K562 (cell line): ENCODE measurements around the gene C8A. TPM values are rescaled to one million over a fixed set of nuclear protein-coding genes. Genes with fewer than 3 reads are reported as not detected.

Source experiments
- ATAC-seq: fragments of 200-7000 bp; cut with Tn5 transposase; 3 replicates; pipeline ENCODE4 v1.9.1; 2020; ENCODE audit warnings: moderate library complexity
- BruUV-seq: library from RNA; stranded (reverse); fragments of 400-500 nt; replicated peaks from 2 replicates; lab custom pipeline; 2021; lab: Mats Ljungman, UMichigan
- CTCF ChIA-PET: fragments of 300-600 bp; formaldehyde crosslinking; extraction: SDS; loops from one replicate; lab custom pipeline; 2021; ENCODE audit warnings: low intra/inter-chr PET ratio; lab: Yijun Ruan, JAX
- POLR2A ChIA-PET: fragments of 300-600, 350-650 bp; sonication (Branson Sonifier 250); formaldehyde crosslinking; extraction: SDS; loops from one replicate; lab custom pipeline; 2021; ENCODE audit warnings: antibody characterized with exemption, inconsistent platforms; lab: Yijun Ruan, JAX
- DNase-seq, 4 experiments: peaks; one replicate each; pipeline versions ENCODE4 v3.0.0 to v3.0.0-alpha.2; 2011 to 2018; ENCODE audit warnings: low spot score in 3 of 4, mixed read lengths in 3 of 4; ENCODE audit errors: extremely low read depth in 1 of 4
- FAIRE-seq: peaks from 2 replicates; lab custom pipeline; 2011; peaks lifted over from hg19 to GRCh38; lab: Jason Lieb, UNC
- H2AFZ ChIP-seq: 2 replicates; pipeline ENCODE4 v1.6.0; 2011; ENCODE audit warnings: low read depth, low read length, control low read depth, inconsistent platforms
- H3K27ac ChIP-seq: fragments of 200-600 bp; 3 replicates; pipeline ENCODE4 v1.8.0; 2011; ENCODE audit warnings: low read depth, mild to moderate bottlenecking, control low read depth, inconsistent platforms, low read length, moderate library complexity, mixed read lengths; ENCODE audit errors: extremely low read depth
- H3K27me3 ChIP-seq, 2 experiments: fragments of 300-600 bp in 1 of 2; 2 replicates in 1 of 2; 3 replicates in 1 of 2; pipeline versions ENCODE4 v1.6.0 to v1.8.0; 2011; ENCODE audit warnings: inconsistent platforms in 2 of 2, low read length in 2 of 2, mild to moderate bottlenecking in 1 of 2, mixed read lengths in 1 of 2, moderate library complexity in 1 of 2; ENCODE audit not compliant: control insufficient read depth in 2 of 2, insufficient read depth in 2 of 2
- H3K36me3 ChIP-seq: fragments of 300-600 bp; 3 replicates; pipeline ENCODE4 v1.8.0; 2011; ENCODE audit warnings: mild to moderate bottlenecking, low read length, inconsistent platforms; ENCODE audit not compliant: control insufficient read depth, insufficient read depth
- H3K4me1 ChIP-seq, 2 experiments: fragments of 200-600 bp in 1 of 2; replicated peaks in 1 of 2; 2 replicates in 1 of 2; 3 replicates in 1 of 2; pipeline versions ENCODE4 v1.5.1 to v1.8.0; 2011; ENCODE audit warnings: inconsistent platforms in 2 of 2, low read length in 2 of 2, mild to moderate bottlenecking in 1 of 2, mixed read lengths in 1 of 2, moderate library complexity in 1 of 2; ENCODE audit not compliant: control insufficient read depth in 2 of 2, insufficient read depth in 2 of 2
- H3K4me2 ChIP-seq: 2 replicates; pipeline ENCODE4 v1.6.1; 2011; ENCODE audit warnings: low read length, control low read depth, inconsistent platforms, mixed read lengths; ENCODE audit not compliant: insufficient read depth
- H3K4me3 ChIP-seq: fragments of 200-600 bp; sonication (generic), shearing (Covaris generic); 2 replicates; pipeline ENCODE4 v1.5.1; 2016; ENCODE audit warnings: control low read depth, inconsistent platforms
- H3K79me2 ChIP-seq: fragments of 200-600 bp; 3 replicates; pipeline ENCODE4 v1.8.0; 2011; ENCODE audit warnings: low read length, inconsistent platforms; ENCODE audit not compliant: control insufficient read depth, insufficient read depth
- H3K9ac ChIP-seq, 2 experiments: 2 replicates each; pipeline versions ENCODE4 v1.6.0 to v1.6.1; 2011; ENCODE audit warnings: low read depth in 2 of 2, low read length in 2 of 2, control low read depth in 1 of 2, inconsistent platforms in 1 of 2, mild to moderate bottlenecking in 1 of 2, mixed read lengths in 1 of 2; ENCODE audit not compliant: insufficient read depth in 1 of 2
- H3K9me1 ChIP-seq: one replicate; pipeline ENCODE4 v1.6.0; 2011; ENCODE audit warnings: inconsistent platforms, mild to moderate bottlenecking, low read length, moderate library complexity; ENCODE audit not compliant: control insufficient read depth, insufficient read depth
- H3K9me3 ChIP-seq: replicated peaks from 2 replicates; pipeline ENCODE4 v1.5.1; 2011; ENCODE audit warnings: low read depth, low read length, inconsistent platforms; ENCODE audit not compliant: control insufficient read depth, insufficient read depth
- H4K20me1 ChIP-seq: replicated peaks from 2 replicates; pipeline ENCODE4 v1.6.1; 2011; ENCODE audit warnings: low read length, inconsistent platforms, mixed read lengths; ENCODE audit not compliant: control insufficient read depth, insufficient read depth
- ARHGAP35 ChIP-seq: fragments of 450-650 bp; IDR thresholded peaks from 2 replicates; pipeline ENCODE4 v1.6.1; 2018; ENCODE audit not compliant: partially characterized antibody
- CTCF ChIP-seq, 3 experiments: IDR thresholded peaks in 2 of 3; conservative IDR thresholded peaks in 1 of 3; 2 replicates each; pipeline ENCODE4 v1.5.1; 2011 to 2012; ENCODE audit warnings: low read length in 3 of 3, mild to moderate bottlenecking in 3 of 3, control low read depth in 2 of 3, improper control_type of control experiment in 1 of 3, inconsistent platforms in 1 of 3, low read depth in 1 of 3, mixed read lengths in 1 of 3, moderate library complexity in 1 of 3; ENCODE audit not compliant: insufficient read depth in 2 of 3
- RBBP5 ChIP-seq: fragments of 200-600 bp; sonication (generic); IDR thresholded peaks from 2 replicates; pipeline ENCODE4 v1.6.1; 2012; ENCODE audit warnings: borderline replicate concordance, mild to moderate bottlenecking, low read length, control low read depth, inconsistent platforms; ENCODE audit not compliant: insufficient read depth, poor library complexity, severe bottlenecking
- STAG1 ChIP-seq: sonication (generic); formaldehyde crosslinking; IDR thresholded peaks from 2 replicates; pipeline ENCODE4 v1.5.0; 2020; ENCODE audit warnings: missing genetic modification reagents, borderline replicate concordance
- TAF1 ChIP-seq: IDR thresholded peaks from 2 replicates; pipeline ENCODE4 v1.6.1; 2011; ENCODE audit warnings: mild to moderate bottlenecking, low read length, moderate library complexity; ENCODE audit not compliant: insufficient read depth, control insufficient read depth, severe bottlenecking; ENCODE audit errors: extremely low read depth
- THAP12 ChIP-seq: fragments of 250-450 bp; sonication (Bioruptor Pico); IDR thresholded peaks from 2 replicates; pipeline ENCODE4 v1.9.0; 2021; ENCODE audit warnings: mild to moderate bottlenecking, inconsistent platforms
- ZNF318 ChIP-seq, 2 experiments: fragments of 450-650 bp; IDR thresholded peaks; 2 replicates each; pipeline ENCODE4 v1.6.1; 2016; ENCODE audit warnings: mild to moderate bottlenecking in 2 of 2, borderline replicate concordance in 1 of 2, low read depth in 1 of 2, moderate library complexity in 1 of 2
- WGBS: fragments of 100-300 bp; shearing (Covaris generic); methylation state at CpG from one replicate; pipeline ENCODE4 v1.1.6; 2016; ENCODE audit warnings: low coverage, mixed read lengths; ENCODE audit not compliant: insufficient coverage; ENCODE audit errors: missing lambda C conversion rate; 5-methylcytosine and 5-hydroxymethylcytosine counted together
- in situ Hi-C: fragments of 300-500 bp; cut with MboI; formaldehyde crosslinking; loops from 4 replicates; pipeline ENCODE4 v1.15.0; 2018; ENCODE audit warnings: inconsistent platforms, mixed read lengths
- intact Hi-C: fragments of 100-400 bp; cut with micrococcal nuclease; formaldehyde crosslinking; loops from 2 replicates; pipeline ENCODE4 v1.14.2; 2022
- polyA plus RNA-seq, 8 experiments: library from polyadenylated mRNA; depleted of rRNA in 4 of 8; stranded (reverse) in 5 of 8; unstranded in 3 of 8; fragments of >200 nt; fragmentation: Nextera tagmentation in 2 of 8; fragmentation: Illumina TruSeq in 1 of 8; extraction: Ambion mirVana in 2 of 8; extraction: Trizol in 1 of 8; gene quantifications; 2 replicates each; pipeline versions ENCODE4 v1.2.1 to v1.2.3, GENCODE V29; 2011 to 2014; ENCODE audit warnings: inconsistent platforms in 1 of 8, missing spikeins in 1 of 8
- total RNA-seq, 7 experiments: library from RNA; depleted of rRNA in 6 of 7; stranded (reverse); fragments of >200 nt in 6 of 7; fragmentation: Illumina TruSeq in 2 of 7; extraction: Trizol in 2 of 7; gene quantifications; 2 replicates each; pipeline versions ENCODE4 v1.2.1 to v1.2.3, GENCODE V29; 2011 to 2021; ENCODE audit warnings: low replicate concordance in 1 of 7

Gene C8A
- total and polyA plus RNA-seq, 9 of the 15 experiments (the other 6 are each of a cell fraction or from before 2014, with no cell fraction given), result 0.09 TPM; not detected in 8

- Histone ChIP-seq H3K36me3 (no peaks in the 10 kb centered on the region), H3K4me3 (no peak overlapping the region), H3K79me2 (no peaks in the 10 kb centered on the region), H3K27me3 (peaks cover 0 to 2% of the 10 kb centered on the region in 2 experiments; a peak in 2 of 5 replicates), H3K4me1 (no peaks in the 10 kb centered on the region), H3K9ac (no peak overlapping the region), H3K27ac (no peak overlapping the region), H4K20me1 (no peaks in the 10 kb centered on the region), H3K9me3 (no peaks in the 10 kb centered on the region), H3K4me2 (no peak overlapping the region), H3K9me1 (no peaks in the 10 kb centered on the region), H2AFZ (no peak overlapping the region)
- POLR2A ChIA-PET, result no interaction called here
- CTCF ChIA-PET, result no interaction called here
- TF ChIP-seq RBBP5 (no peak), TAF1 (no peak), ARHGAP35 (no peak), ZNF318 (IDR thresholded peaks at IDR 0.05; ENCODE audit: borderline replicate concordance in 1 of 2, low read depth in 1 of 2) (no peak), STAG1 (CRISPR knock-in tag) (no peak), THAP12 (CRISPR knock-in tag) (no peak), CTCF (IDR thresholded peaks at IDR 0.05 in 2 of 3, conservative IDR thresholded peaks at IDR 0.05 in 1 of 3; ENCODE audit: insufficient read depth in 2 of 3, low read depth in 1 of 3, low read length in 3 of 3) (no peak)
- DNase-seq, result no peak
- no peak for ATAC-seq
- in situ Hi-C loops, result loop anchor here (25.0 kb wide), 1 partner anchor 1201 kb away; no protein-coding TSS in a partner anchor
- FAIRE-seq, result no peak
- intact Hi-C loops, result no loop called here
- BruUV-seq, result no TSS peak
- 0% methylated on average over 4 of the region's 4 CpGs for WGBS
Observed at GRCh38 chr1:56836359-56836758, 18.2 kb upstream of the C8A start.
